ENCODE measurements around the gene EPC2.
"Not testable (repeated sequence)": the region's sequence is repeated elsewhere in the genome, so short reads cannot be mapped to it uniquely, and the experiment has no call there.

Gene EPC2

DNA sequence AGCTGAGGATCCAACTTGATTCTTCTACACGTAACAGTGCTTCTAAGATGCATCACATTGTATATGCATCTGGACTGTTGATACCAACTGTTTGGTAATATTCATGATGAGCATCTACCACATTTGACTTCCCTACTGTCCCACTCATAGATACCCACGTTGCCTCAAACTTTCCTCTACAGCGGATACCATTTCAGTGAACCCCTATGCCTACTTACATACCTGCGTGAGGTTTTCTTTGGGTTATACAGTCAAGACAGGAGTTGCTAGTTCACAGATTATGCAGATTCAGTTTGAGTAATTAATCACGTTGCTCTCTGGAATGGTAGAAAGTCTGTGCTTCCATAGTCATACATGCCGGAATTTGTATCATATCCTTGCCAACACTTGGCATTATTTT is 40.0 kb downstream of the EPC2 start:
- TF ChIP-seq, protein P1, sequence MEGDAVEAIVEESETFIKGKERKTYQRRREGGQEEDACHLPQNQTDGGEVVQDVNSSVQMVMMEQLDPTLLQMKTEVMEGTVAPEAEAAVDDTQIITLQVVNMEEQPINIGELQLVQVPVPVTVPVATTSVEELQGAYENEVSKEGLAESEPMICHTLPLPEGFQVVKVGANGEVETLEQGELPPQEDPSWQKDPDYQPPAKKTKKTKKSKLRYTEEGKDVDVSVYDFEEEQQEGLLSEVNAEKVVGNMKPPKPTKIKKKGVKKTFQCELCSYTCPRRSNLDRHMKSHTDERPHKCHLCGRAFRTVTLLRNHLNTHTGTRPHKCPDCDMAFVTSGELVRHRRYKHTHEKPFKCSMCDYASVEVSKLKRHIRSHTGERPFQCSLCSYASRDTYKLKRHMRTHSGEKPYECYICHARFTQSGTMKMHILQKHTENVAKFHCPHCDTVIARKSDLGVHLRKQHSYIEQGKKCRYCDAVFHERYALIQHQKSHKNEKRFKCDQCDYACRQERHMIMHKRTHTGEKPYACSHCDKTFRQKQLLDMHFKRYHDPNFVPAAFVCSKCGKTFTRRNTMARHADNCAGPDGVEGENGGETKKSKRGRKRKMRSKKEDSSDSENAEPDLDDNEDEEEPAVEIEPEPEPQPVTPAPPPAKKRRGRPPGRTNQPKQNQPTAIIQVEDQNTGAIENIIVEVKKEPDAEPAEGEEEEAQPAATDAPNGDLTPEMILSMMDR (IDR thresholded peaks at IDR 0.05; ENCODE audit: low read depth, low read length, poor library complexity, severe bottlenecking), result no peak
- TF ChIP-seq EZH2phosphoT487 (IDR thresholded peaks at IDR 0.05; ENCODE audit: borderline replicate concordance, low read length), result no peak
- H3K4me3 ChIP-seq (ENCODE audit: low read length), result no peak overlapping the region

DNA sequence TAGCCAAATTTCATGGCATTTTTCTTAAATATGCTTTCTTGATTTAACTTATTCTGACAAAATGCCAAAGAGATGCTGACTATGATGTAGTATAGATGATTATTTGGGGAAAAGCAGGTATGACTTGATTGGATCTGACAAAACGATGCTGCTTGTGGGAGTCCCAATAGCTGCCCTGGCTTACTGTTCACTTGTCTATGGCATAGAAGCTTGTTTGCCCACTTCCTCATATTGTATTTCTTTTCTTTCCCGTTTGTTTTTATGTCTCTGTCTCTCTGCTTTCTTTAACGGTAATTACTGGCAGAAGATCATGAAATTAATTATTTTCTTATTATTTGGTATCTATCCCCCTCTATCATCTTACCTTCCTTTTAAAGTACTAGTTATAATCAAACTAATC is 43.0 kb downstream of the EPC2 start:
- Histone ChIP-seq H3K9me3 (ENCODE audit: control insufficient read depth, insufficient read depth, low read length) (no peaks in the 10 kb centered on the region), H3K4me2 (ENCODE audit: low read length) (no peak overlapping the region), H3K36me3 (ENCODE audit: control insufficient read depth, low read length) (peaks cover 24% of the 10 kb centered on the region), H4K20me1 (ENCODE audit: control insufficient read depth, insufficient read depth, low read depth, low read length) (peaks cover 5% of the 10 kb centered on the region), H3K27ac (ENCODE audit: low read depth, low read length) (no peak overlapping the region), H3K79me2 (ENCODE audit: control insufficient read depth, low read length) (peaks cover 75% of the 10 kb centered on the region), H3F3A (ENCODE audit: control insufficient read depth, insufficient read depth) (no peaks in the 10 kb centered on the region), H3K27me3 (ENCODE audit: control insufficient read depth, low read length) (no peaks in the 10 kb centered on the region), H3K4me3 (ENCODE audit: low read length) (no peak overlapping the region), H3K4me1 (ENCODE audit: control insufficient read depth, low read length) (no peaks in the 10 kb centered on the region), H3K9me2 (replicated peaks; ENCODE audit: control insufficient read depth, low read length) (no peaks in the 10 kb centered on the region)
- TF ChIP-seq, protein P1 (IDR thresholded peaks at IDR 0.05; ENCODE audit: low read depth, low read length, poor library complexity, severe bottlenecking), result no peak
- no peak for TF ChIP-seq EZH2phosphoT487 (IDR thresholded peaks at IDR 0.05; ENCODE audit: borderline replicate concordance, low read length)

More for the DNA sequence above, 40.0 kb downstream of the EPC2 start:
- Histone ChIP-seq H3K79me2 (ENCODE audit: control insufficient read depth, low read length) (peaks cover 99% of the 10 kb centered on the region), H3F3A (ENCODE audit: control insufficient read depth, insufficient read depth) (no peaks in the 10 kb centered on the region), H3K27ac (ENCODE audit: low read depth, low read length) (no peak overlapping the region), H3K4me1 (ENCODE audit: control insufficient read depth, low read length) (no peaks in the 10 kb centered on the region), H3K27me3 (ENCODE audit: control insufficient read depth, low read length) (no peaks in the 10 kb centered on the region), H4K20me1 (ENCODE audit: control insufficient read depth, insufficient read depth, low read depth, low read length) (peaks cover 5% of the 10 kb centered on the region), H3K9me2 (replicated peaks; ENCODE audit: control insufficient read depth, low read length) (no peaks in the 10 kb centered on the region), H3K36me3 (ENCODE audit: control insufficient read depth, low read length) (no peaks in the 10 kb centered on the region; the same call in 1 of the 2 replicates), H3K4me2 (ENCODE audit: low read length) (no peak overlapping the region), H3K9me3 (ENCODE audit: control insufficient read depth, insufficient read depth, low read length) (peaks cover 3% of the 10 kb centered on the region; the same call in 1 of the 2 replicates)

DNA sequence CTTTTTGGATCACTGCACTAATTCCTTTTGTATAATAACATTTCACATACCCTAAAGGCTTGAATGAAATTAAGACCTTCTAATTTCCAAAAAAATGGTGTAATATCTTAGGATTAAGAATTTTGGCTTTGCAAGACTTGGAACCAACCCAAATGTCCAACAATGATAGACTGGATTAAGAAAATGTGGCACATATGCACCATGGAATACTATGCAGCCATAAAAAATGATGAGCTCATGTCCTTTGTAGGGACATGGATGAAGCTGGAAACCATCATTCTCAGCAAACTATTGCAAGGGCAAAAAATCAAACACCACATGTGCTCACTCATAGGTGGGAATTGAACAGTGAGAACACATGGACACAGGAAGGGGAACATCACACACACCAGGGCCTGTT is 43.5 kb downstream of the EPC2 start:
- H3K27ac ChIP-seq (ENCODE audit: low read depth, low read length); H3K9me2 ChIP-seq (replicated peaks; ENCODE audit: control insufficient read depth, low read length); H3K4me1 ChIP-seq (ENCODE audit: control insufficient read depth, low read length); H3K4me3 ChIP-seq (ENCODE audit: low read length); H4K20me1 ChIP-seq (ENCODE audit: control insufficient read depth, insufficient read depth, low read depth, low read length); H3K9me3 ChIP-seq (ENCODE audit: control insufficient read depth, insufficient read depth, low read length); H3F3A ChIP-seq (ENCODE audit: control insufficient read depth, insufficient read depth); H3K4me2 ChIP-seq (ENCODE audit: low read length); H3K27me3 ChIP-seq (ENCODE audit: control insufficient read depth, low read length): not testable (repeated sequence)
- H3K36me3 ChIP-seq (ENCODE audit: control insufficient read depth, low read length), result peaks cover 24% of the 10 kb centered on the region
- peaks cover 71% of the 10 kb centered on the region for H3K79me2 ChIP-seq (ENCODE audit: control insufficient read depth, low read length)

DNA sequence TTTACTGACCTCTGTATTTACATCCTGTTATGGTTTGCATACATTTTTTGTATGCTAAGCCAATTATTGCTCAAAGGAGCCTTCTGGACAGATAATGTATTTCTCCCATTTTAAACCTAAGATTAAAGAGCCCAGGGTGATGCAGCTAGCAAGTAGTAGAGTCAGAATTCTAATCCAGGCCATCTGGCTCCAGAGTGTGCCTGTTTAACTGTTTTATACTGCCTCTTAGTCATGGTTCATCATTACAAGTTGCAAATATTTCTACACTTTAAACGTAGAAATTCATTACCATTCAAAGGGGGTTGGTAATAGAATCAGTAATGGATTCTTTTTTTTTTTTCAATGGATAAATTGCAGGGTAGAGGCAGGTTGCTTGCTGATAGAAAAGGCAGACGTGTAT is 52.4 kb downstream of the EPC2 start:
- Histone ChIP-seq H3K9me2 (replicated peaks; ENCODE audit: control insufficient read depth, low read length) (no peaks in the 10 kb centered on the region), H3K9me3 (ENCODE audit: control insufficient read depth, insufficient read depth, low read length) (peaks cover 7% of the 10 kb centered on the region; the same call in 1 of the 2 replicates), H3K27ac (ENCODE audit: low read depth, low read length) (no peak overlapping the region), H3K4me2 (ENCODE audit: low read length) (no peak overlapping the region), H3K4me1 (ENCODE audit: control insufficient read depth, low read length) (no peaks in the 10 kb centered on the region), H3F3A (ENCODE audit: control insufficient read depth, insufficient read depth) (no peaks in the 10 kb centered on the region), H3K36me3 (ENCODE audit: control insufficient read depth, low read length) (peaks cover 53% of the 10 kb centered on the region), H3K27me3 (ENCODE audit: control insufficient read depth, low read length) (no peaks in the 10 kb centered on the region), H4K20me1 (ENCODE audit: control insufficient read depth, insufficient read depth, low read depth, low read length) (no peaks in the 10 kb centered on the region), H3K79me2 (ENCODE audit: control insufficient read depth, low read length) (peaks cover 41% of the 10 kb centered on the region), H3K4me3 (ENCODE audit: low read length) (no peak overlapping the region)
- TF ChIP-seq EZH2phosphoT487 (IDR thresholded peaks at IDR 0.05; ENCODE audit: borderline replicate concordance, low read length), result no peak
- TF ChIP-seq, protein P1 (IDR thresholded peaks at IDR 0.05; ENCODE audit: low read depth, low read length, poor library complexity, severe bottlenecking), result no peak
